ENCODE measurements around the gene ASB16.

The ASB16 gene

DNA sequence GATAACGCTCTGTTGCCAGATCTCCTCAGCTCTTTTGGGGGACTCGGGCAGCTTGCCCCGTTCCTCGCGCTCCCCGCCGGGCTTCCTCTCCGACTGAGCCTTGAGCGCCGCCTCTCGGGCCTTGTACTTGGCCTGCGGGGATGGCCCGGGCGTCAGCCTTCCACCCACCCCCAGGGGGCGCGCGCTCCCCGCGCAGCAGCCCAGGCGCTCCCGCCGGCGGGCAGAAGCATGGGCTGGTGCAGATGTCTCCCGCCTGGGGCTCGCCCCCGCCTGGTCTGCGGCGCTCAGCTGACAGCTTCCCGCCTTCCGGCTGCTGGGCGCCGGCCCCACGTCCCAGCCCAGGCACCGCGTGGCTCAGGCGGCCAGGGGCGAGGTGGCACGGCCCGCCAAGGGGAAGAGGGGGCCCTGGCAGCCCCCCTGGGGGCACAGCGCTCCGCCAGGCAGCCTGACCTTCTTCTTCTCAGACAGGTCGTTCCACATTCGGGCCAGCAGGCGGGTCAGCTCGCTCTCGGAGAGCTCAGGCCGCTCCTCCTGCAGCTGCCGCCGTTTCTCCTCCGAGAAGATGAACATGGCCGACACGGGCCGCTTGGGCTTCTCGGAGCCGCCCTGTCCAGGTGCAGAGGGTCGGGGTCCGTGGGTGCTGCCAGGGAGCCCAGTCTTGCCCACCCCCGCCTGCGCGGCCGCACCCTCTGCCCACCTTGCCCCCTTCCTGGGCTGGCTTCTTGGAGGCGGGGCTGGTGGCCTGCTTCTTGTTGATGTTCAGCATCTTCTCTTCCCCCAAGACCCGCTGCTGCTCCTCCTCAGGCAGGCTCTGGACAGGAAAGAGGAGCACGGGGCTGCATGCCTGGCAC lies 40.1 kb downstream of the ASB16 start:
- DNase-seq = peak; percentile 60 to 75

DNA sequence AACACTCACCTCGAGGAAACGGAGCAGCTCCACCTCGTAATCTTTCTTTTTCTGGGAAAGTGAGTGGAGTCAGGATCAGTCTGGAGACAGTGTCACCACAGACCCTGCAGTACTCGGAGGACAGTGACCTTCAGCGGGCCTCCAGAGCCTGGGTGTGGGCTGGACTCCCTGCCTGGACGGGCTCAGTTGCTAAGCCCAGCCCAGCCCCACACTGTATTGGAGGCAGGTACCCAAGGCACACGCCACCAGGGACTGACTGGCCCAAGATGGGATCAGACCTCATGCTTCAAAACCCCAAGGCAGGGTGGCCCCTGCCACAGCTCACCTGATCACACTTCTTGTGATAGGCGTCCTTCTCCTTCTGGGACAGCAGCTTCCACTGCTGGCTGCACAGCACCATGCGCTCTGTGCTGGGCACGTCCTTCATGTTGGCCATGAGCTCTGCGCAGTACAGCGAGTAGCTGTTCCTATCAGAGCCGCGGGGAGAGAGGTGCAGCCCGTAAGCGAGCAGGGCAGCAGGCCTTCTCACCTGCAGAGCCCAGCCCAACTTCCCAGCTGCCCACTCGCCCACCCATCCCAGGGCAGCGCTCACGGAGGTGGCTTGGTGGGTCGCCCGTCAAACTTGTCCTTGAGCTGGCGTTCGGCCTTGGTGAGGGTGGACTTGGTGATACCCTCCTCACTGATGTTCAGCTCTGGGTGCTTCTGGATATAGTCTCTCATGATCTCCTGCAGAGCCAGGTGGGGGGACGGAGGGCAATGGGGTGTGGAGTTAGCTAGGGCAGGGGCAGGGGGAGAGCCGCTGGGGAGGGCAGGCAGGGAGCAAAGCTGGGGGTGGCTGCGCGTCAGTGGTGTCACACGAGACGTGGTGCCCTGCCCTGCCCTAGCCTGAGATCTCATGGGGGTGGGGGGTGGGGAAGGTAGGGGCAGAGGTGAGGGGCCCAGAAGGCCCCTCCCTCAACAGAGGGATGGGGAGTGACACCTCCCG lies 41.1 kb downstream of the ASB16 start:
- no peak for DNase-seq

DNA sequence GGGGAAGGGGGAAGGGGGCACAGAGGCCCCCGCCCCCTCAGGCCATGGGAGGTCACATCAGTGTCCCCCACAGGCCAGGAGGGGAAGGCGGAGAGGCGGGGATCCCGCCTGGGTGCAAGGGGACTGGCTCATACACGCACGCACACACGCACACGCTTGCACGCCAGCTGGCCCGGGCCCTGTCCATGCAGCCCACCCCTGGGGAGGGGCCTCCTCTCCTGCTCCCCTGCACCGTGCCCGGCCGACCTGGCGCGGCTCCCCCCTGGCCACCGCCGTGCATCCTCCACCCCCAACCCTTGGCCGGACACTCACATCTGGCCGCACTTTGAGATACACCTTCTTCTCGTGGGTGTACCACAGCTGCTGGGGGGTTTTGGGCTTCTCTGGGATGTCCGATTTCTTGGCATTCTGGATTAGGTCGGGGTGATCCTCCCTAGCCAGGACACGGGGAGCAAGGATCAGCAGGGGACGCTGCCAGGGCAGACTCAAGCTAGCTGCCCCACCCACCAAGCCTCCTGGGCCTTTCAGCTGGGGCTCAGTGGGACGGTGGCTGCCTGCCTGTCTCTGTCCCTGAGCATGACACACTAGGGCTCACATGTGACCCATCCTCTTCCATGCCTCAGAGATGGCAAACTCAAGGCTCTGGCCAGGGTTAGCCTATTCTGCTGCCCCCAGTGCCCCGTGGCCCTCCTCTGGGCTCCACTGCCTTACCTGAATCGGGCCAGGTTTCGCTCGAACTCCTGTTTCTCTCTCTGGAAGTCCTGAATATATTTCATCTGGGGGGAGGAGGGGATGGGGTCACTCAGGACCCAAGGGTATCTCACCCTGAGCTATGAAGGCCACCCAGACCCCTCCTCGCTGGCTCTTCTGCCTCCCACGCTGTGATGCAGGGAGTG lies 42.3 kb downstream of the ASB16 start:
- DNase-seq = no peak

DNA sequence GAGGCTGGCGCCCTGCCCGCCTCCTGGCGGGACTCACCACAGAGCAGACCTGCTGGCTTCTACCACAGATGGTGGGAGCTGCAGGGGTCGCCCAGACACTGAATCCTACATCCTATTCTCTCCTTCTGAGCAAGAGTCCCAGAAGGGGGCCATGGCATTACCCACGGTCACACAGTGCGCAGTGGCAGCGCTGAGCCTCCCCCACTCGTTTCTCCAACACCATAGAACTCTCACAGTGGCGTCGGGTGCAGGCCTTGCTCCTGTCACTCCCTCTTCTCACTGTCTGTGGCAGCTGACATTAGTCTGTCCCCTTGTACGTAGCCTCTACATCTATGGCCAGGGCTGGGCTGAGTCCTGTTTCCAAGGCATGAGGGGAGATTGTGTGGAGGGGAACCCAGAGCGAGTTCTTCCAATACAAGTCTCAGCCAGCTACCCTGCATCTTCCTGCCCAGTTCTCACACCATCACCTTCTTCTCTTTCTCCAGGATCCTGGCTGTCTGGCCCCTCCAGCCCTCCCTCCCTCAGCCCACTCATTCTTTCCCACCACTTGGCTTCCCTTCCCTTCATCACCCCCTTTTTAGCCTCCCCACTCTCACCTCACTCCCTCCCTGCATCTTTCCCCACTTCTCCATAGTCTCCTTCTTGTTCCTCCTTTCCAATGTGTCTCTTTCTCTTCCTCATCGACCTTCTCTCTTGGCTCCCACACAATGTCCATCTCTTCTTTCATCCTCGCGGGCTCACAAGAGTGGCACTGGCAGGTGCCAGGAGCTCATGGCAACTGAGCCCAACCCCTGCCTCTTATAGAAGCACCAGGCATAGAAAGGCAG lies 43.1 kb downstream of the ASB16 start:
- no peak for DNase-seq

DNA sequence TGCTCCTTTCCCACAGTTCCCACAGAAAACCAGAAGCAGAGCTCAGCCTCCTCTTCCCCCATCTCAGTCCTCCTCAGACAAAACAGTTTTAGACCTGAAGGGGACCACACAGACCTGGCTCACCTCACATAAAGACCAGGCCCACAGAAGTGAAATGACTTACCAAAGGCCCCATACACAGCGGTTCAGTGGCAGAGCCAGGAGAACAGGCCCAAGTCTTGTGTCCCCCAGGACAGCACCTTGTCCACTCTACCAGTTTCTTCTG lies 43.7 kb downstream of the ASB16 start:
- DNase-seq = no peak

DNA sequence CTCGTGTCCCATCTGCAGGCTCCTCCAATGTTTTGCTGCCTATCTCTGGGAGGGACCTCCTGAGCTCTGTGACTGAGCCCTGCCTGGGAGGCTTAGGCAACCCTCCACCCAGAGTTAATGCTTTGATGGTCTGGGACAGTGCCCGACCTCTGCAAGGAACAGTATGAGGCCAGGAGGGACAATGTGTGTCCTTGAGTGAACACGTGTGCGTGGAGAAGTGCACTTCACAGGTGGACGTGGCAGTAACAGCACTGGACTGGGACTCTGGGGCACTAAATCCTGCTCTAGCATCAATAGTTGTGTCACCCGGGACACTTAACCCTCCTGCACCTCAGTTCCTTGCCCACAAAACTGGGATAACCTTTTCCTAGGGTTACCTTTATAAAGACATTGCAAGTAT lies 44.4 kb downstream of the ASB16 start:
- DNase-seq = no peak

DNA sequence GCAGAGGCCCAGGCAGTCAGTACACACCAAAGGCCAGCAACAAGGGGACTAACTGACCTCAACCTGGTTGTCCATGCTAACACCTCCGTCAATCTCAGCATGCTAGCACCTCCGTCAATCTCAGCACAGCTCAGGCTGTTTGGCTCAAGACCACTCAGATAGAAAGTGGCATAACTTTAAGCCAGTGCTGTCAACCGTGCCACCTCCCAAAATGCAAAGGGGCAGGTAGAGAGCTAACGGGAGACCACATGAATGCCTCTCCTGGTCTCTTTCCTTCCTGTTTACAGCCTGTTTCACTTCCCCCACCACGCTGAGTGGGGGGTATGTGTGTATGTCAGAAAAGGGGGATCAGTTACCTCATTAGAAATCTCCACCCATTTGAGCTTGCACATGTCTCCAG lies 45.7 kb downstream of the ASB16 start:
- DNase-seq = no peak

DNA sequence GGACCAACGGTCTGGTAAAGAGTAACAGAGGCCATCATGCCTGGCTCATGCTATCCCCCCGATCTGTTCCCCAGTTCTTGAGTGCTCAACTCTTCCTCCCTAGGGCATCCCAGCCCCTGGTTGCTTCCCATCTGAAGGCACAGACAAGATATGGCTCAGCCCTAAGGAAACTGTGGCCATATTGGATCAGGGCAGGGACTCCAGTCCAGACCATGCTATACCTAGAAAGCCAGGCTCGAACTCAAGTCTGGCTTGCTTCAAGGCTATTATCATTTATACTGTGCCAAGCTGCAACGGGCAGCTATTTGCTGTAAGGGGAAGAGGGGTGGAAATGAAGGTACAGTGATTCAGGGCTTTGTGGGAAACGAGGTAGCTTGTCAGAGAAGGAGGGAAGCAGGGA lies 46.2 kb downstream of the ASB16 start:
- DNase-seq = no peak

DNA sequence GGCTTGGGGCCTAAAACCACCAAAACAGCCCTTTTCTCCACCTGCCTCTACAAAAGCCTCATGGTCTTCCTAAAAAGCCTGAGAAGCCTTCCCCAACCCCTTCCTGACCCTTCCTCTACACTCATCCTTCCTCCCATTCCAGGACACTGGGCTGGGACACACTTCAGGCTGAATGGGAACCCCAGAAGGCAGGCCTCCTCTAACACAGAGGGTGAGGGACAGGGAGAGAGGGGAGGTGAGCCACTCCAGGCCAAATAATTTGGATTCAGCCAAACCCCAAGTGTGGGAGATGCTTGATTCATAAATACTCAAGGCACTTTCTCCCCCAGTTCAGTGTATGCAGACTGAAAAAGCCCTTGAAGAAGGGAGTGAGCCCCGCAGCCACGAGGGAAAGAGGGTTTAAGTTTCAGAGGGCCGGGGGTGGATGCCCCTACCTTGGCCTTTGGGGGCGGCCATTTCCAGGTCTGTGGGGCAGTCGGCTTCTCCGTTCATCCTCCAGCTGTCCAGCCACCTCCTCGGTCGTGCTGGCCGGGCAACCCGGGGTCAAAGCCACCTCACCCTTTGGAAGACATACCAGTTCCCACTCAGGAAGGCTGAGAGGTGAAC lies 47.3 kb downstream of the ASB16 start:
- DNase-seq = no peak

DNA sequence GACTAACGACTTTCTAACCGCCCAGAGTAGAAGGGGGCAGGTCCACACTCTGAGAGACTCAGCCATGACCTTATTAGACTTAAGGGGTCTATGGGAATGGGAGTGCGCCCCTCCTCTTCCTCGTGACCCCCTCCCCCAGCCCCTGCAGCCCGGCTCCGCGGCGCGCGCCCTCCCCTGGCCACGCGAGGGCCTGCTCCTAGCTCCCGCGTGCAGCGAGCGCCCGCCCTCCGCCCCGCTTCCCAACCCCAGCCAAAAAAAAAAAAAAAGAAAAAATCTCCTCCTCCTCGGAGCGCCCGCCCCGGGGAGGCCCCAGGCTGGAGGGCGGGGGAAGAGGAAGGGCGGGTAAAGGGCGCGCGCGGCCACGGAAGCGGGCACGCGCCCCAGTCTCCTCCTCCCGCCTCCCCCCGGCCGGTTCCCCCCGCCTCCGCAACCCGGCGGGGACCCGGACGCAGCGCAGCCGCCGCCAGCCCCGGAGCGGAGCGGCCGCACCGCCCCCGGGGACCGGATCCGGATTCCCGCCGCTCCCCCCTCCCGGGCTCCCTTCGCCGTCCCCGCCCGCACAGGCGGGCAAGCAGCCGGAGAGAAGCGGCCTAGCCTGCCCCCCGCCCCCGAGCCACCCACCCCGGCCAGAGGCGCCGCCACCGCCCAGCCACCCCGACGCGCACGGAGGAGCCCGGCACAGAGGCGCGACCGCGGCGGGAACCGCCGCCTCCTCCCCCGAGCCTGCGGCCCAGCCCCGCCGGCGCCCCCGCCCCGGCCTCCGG lies 48.0 kb downstream of the ASB16 start:
- peak; percentile 87 to 90 for DNase-seq

DNA sequence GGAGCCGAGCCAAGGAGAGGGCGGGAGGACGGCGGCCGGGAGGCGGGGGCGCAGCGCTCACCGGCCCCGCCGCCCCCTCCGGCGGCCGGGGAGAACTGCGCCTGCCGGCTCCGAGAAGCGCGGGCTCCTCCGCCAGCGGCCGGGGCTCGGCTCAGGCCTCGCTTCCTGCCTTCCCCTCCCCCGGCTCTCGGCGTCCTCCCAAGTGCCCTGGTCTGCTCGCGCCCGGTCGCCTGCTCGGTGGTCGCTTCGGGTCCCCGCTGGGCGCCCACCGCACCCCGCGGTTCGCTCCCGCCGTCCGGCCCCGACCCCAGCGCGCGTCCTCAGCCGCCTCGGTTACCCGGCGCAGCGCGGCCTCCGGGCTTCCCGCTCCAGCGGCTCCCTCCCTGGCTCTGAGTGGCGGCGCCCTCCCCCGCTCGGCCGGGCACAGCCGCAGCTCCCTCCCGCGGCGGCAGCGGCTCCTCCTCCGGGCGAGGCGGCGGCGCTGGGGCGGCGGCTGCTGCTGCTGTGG lies 48.7 kb downstream of the ASB16 start:
- DNase-seq = peak; percentile 57 to 73

DNA sequence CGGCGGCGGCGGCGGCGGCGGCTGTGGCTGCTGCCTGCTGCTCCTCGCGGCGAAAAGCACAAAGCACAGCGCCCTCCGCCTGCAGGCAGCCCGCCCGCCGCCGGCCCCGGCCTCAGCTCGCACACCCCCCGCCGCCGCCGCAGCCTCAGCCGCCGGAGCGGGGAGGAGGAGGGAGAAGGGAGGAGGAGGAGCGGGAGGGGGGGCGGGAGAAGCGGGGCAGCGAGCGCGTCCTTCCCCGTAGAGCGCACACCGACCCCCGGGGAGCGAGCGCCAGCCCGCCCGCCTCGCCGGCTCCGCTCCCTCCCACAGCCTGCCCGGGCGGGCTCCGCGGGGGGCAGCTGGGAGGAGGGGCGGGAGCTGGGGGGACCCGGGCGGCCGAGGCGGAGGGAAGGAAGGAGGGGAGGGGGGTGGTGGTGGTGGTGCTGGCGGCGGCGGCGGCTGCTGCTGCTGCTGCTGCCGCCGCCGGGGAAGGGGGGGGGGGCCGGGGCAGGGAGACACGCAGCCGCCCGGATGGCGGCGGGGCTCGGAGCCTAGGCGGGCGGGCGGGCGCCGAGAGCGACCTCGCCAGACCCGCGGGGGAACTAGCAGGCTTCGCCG lies 49.2 kb downstream of the ASB16 start, which contains the start of gene UBTF:
Gene UBTF (minus strand): TSS at position 60 of the 597 bp plus-strand sequence. CDS start 1,446 bp downstream, outside the sequence.
- DNase-seq = peak; percentile 70 to 78

DNA sequence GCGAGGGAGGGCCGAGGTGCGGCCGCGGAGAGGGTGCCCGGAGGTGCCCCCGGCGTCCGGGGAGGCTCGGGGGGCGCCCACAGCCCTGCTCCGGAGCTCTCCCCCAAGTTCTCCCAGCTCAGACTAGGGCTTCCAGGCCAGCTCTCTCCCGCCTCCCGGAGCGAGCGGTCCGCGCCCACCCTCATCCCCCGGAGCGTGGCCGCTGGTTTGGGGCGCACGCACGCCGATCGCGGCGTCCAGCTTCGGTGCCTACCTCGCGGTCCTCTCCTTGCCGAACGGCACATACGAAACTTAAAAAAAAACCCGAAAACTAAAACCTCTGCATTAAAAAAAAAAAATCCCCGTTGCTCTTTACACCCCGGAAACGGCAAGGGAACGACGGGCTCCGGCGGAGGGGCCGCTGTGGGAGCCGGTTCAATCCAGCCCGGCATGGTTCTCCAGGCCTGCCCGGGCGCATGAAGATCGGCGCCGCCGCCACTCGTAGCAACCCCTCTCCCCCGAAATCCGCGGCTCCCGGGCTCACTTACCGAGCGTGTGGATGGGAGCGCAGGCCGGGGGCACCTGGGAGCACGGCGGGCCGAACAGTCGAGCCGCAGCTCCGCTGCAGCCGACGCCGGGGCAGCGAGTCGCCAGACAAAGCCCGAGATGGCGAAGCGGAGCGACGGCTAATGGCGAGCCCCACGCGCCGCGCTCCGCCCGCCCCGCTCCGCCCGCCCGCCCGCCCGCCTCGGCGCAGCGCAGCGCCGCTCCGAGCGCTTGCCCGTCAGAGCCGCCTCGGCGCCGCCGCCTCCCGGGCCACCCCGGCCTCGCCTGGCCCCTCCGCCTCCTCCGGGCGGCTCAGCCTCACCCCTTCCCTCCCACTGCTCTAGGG lies 49.9 kb downstream of the ASB16 start:
- peak; percentile 48 to 70 for DNase-seq

DNA sequence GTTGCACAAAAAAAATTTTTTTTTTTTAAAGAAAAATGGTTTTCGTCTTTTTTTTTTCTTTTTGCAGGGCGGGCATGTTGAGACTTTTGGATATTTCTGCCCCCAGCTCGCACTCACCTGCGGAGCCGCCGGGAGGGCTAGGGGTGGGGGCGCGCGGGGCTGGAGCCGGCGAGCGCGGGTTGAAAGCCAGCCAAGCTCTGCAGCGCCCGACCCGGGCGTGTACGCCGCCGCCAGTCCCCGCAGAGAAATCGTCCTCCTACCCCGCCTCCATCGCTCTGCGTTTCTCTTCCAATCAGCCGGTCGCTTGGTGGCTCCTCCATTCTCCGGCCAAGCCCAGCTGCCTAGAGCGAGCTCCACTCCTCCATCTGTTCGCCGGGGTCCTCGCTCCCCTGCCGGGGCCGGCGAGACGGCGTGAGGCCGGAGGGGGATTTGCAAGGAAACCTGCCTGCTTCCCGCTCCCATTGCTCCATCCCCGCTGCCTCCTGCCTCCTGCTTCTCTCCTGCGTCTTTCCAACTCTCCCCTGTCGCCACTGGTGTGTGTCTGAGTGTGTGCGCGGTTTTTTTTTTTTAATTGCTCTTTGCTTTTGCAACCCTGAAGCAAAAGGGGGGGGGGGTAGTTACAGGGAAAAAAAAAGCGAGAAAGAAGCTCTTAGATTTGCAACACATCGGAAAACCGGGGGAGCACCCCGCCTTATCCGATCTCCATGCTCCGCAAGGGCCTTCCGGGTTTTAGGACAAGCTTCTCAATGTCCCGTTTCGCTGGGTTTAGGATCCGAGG lies 50.8 kb downstream of the ASB16 start:
- peak; percentile 57 to 83 for DNase-seq

DNA sequence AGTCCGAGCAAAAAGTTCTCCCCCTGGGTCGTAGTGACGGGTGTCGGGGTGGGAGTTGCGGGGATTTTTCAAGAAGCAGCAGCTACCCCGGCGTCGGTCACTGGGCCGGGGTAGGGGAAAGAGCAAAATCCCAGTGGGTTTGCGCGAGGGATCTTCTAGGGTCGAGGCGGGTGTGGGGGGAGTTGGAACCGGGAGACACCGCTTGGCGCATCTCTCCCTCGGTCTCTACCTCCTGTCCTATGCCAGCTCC lies 51.3 kb downstream of the ASB16 start:
- DNase-seq = no peak

DNA sequence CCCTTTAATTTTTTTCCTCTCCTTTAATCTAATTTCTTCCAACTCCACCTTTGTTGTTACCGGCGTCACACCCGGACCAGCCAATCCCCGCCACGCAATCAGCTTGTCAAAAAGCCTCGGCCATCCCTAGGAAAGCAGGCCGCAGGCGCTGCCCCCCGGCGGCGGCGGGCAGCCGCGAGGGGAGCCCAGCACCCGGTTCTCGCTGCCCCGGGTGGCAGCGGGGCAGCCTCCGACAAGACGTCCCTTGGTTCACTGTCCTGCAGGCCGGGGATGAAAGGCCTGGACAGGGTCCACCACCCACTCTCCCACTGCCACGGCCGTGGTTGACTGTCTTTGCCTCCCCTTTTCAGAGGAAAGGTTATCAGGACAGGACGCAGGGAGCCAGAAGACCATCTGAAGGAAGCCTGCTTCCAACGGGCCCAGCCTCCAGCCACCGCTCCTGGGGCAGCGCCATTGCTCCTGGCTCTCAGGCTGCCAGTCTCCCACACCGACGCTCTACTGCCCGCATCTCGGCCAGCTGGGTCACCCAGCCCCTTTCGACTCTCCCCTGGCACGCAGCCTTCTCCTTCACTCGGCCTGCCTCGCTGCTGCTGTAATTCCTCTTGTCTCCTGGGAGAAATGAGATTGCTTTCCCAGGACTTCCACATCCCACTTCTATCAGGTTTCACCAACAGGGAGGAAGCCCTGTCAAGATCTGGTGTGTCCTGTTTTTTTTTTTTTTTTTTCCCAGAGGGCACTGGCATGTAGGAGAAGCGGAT lies 51.8 kb downstream of the ASB16 start:
- DNase-seq = peak; percentile 61 to 81

DNA sequence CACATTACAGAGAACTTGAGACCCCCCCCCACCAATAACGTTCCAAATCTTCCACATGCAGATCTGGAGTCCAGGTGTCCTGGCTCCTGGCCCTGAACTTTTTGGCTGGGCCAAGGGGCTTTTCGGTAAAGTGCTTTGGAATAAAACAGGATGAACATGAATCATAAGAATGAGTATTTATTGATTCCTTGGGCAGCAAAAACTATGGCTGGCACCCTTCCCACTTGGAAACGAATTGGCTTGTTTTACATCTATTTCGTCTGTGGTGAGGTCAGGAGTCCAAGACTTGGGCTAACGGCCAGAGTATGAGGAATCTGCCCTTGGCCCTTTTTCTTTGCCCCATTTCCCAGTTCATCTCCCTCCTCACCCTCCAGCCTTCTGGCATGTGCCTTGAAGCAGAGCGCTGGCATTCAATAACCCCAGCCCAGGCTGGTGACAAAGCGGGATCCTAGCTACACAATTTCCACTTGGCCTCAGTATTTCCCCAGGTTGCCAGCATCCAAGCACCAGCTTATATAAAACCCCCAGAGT lies 53.1 kb downstream of the ASB16 start:
- DNase-seq = no peak
